ENCODE measurements around the gene PRDX2. TPM values are rescaled to one million over a fixed set of nuclear protein-coding genes. Genes with fewer than 3 reads are reported as not detected.

Gene PRDX2
- total and polyA plus RNA-seq, 10 of the 15 experiments (the other 5 are each of a cell fraction or from before 2014, with no cell fraction given): 93.0 to 812 (median 344) TPM

GRCh38 chr19:12778017-12778904, 23.3 kb downstream of the PRDX2 start (continued):
- TF ChIP-seq, protein P1, sequence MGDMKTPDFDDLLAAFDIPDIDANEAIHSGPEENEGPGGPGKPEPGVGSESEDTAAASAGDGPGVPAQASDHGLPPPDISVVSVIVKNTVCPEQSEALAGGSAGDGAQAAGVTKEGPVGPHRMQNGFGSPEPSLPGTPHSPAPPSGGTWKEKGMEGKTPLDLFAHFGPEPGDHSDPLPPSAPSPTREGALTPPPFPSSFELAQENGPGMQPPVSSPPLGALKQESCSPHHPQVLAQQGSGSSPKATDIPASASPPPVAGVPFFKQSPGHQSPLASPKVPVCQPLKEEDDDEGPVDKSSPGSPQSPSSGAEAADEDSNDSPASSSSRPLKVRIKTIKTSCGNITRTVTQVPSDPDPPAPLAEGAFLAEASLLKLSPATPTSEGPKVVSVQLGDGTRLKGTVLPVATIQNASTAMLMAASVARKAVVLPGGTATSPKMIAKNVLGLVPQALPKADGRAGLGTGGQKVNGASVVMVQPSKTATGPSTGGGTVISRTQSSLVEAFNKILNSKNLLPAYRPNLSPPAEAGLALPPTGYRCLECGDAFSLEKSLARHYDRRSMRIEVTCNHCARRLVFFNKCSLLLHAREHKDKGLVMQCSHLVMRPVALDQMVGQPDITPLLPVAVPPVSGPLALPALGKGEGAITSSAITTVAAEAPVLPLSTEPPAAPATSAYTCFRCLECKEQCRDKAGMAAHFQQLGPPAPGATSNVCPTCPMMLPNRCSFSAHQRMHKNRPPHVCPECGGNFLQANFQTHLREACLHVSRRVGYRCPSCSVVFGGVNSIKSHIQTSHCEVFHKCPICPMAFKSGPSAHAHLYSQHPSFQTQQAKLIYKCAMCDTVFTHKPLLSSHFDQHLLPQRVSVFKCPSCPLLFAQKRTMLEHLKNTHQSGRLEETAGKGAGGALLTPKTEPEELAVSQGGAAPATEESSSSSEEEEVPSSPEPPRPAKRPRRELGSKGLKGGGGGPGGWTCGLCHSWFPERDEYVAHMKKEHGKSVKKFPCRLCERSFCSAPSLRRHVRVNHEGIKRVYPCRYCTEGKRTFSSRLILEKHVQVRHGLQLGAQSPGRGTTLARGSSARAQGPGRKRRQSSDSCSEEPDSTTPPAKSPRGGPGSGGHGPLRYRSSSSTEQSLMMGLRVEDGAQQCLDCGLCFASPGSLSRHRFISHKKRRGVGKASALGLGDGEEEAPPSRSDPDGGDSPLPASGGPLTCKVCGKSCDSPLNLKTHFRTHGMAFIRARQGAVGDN (IDR thresholded peaks at IDR 0.05): peak; percentile 77
- TF ChIP-seq ATF3 (IDR thresholded peaks at IDR 0.05; ENCODE audit: borderline replicate concordance, extremely low read depth, low read depth, low read length): no peak
- peak; percentile 16; the same call in 1 of the 2 replicates for TF ChIP-seq ATF7 (IDR thresholded peaks at IDR 0.05; ENCODE audit: low read depth)
- no peak for TF ChIP-seq SPI1 (IDR thresholded peaks at IDR 0.05; ENCODE audit: borderline replicate concordance, insufficient read depth, low read depth, low read length)
- no peak for TF ChIP-seq SIN3A (IDR thresholded peaks at IDR 0.05; ENCODE audit: low read depth, low read length)
- TF ChIP-seq PRDM15 (CRISPR knock-in tag; IDR thresholded peaks at IDR 0.05): no peak
- peak; percentile 87 to 90 for TF ChIP-seq IKZF2 (IDR thresholded peaks at IDR 0.05)
- TF ChIP-seq NFXL1 (IDR thresholded peaks at IDR 0.05; ENCODE audit: borderline replicate concordance): no peak
- no peak for TF ChIP-seq RFX5 (IDR thresholded peaks at IDR 0.05; ENCODE audit: low read depth, low read length)
- no peak for TF ChIP-seq ZSCAN29 (IDR thresholded peaks at IDR 0.05)
- TF ChIP-seq BMI1 (IDR thresholded peaks at IDR 0.05; ENCODE audit: borderline replicate concordance): no peak
- no peak for TF ChIP-seq CEBPB (IDR thresholded peaks at IDR 0.05; ENCODE audit: borderline replicate concordance in 1 of 2, low read depth in 2 of 2, low read length in 2 of 2)
- TF ChIP-seq E4F1 (IDR thresholded peaks at IDR 0.05; ENCODE audit: borderline replicate concordance, partially characterized antibody): no peak
- TF ChIP-seq FOS (IDR thresholded peaks at IDR 0.05; ENCODE audit: borderline replicate concordance, extremely low read depth, insufficient read length): no peak
- no peak for TF ChIP-seq ZNF274 (IDR thresholded peaks at IDR 0.05; ENCODE audit: insufficient read depth, insufficient read length)
- TF ChIP-seq TCF3 (IDR thresholded peaks at IDR 0.05; ENCODE audit: borderline replicate concordance, insufficient read depth, low read depth, low read length): no peak; the same call in 1 of the 2 replicates
- no peak for TF ChIP-seq JUND (IDR thresholded peaks at IDR 0.05; ENCODE audit: low read depth, low read length)

Measured in GM12878 (cell line).